Nucleus accumbens (tissue), 56 donors: Measurements from ENCODE around the gene FGD5.
A peak's percentile ranks its signal among the peaks of the same experiment; 100 is the strongest.

Experiments used
- DNase-seq, 56 donors: peaks; one replicate each; lab custom pipeline; 2025; lab: John Stamatoyannopoulos, UW

Gene FGD5

GRCh38 chr3:14789221-14789620 is 29.5 kb upstream of the FGD5 start:
- DNase-seq = no peak

DNA sequence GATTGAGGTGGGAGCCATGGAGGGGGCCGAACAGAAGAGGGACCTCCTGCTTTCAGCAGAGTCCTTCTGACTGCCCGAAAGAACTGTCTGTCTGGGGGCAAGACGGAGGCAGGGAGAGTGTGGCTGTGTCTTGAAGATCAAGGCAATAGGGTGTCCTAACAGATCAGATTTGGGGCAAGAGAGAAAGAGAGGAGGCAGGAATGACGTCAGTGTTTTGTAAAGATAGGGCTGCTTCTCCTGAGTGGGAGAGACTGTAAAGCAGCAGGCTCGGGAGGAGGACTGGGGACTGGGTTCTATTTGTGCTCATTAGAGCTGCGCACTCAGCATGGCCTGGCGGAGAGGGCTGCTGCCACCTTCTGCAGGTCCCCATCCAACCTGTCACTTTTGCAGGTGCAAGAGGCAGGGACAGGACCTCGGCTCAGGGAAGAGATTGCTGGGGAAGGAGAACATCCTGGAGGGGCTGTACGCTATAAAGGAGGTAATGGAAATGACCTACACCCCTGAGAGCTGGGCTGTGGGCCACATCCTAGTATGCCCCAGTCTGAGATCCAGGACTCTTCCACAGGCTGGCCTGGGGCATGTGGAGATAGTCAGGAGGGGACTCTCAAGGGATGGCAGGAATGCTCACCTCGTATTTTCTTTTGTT is 29.0 kb upstream of the FGD5 start:
- DNase-seq = no peak

DNA sequence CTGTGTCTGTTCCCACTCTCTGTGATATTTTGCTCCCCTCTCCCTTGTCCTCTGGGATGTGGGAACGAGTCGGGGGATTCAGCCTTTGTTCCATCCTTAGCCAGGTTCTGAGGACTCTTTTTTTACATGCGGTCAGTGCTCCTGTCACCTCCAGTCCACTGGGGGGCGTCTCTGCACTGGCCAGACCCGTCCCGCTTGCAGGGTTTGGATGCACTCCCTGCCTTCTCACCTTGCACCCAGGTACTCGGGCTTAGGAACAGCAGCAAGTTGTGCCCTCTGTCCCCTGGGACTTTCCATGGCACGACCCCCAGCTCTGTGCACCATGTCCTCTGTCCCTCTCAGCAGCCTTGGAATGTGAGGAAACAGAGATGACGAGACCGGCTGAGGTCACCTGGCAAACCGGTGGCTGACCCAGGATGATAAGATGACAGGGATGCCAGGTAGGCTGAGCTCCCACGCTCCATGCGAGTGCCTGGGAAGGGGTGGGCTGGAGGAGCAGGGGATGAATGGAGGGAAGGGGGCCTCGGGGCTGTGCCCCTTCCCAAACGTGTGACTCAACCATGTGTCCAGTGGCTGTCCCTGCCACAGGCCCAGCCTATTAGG is 27.3 kb upstream of the FGD5 start:
- DNase-seq = peak in 3 of 56 donors; percentile 5 to 8 (median 7)

DNA sequence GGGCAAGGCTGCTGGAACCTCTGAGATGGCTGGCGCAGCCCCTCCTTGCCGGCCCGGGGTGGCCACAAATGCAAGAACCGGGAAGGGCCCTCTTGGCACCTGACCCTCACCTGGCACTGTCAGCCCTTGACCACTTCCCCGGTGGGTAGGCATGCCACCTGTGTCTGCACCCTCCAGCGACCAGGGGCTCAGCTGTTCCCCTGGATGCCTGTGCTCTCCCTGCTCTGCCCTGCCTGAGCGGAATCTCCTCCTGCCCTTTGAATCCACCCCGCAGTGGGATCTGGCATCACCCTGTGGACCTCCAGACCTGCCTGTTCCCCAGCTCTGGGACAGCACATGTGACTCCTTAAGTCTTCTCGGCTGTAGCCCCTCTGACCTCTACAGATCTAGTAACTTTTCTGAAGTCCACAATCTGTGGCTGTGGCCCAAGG is 26.1 kb upstream of the FGD5 start:
- DNase-seq = no peak

DNA sequence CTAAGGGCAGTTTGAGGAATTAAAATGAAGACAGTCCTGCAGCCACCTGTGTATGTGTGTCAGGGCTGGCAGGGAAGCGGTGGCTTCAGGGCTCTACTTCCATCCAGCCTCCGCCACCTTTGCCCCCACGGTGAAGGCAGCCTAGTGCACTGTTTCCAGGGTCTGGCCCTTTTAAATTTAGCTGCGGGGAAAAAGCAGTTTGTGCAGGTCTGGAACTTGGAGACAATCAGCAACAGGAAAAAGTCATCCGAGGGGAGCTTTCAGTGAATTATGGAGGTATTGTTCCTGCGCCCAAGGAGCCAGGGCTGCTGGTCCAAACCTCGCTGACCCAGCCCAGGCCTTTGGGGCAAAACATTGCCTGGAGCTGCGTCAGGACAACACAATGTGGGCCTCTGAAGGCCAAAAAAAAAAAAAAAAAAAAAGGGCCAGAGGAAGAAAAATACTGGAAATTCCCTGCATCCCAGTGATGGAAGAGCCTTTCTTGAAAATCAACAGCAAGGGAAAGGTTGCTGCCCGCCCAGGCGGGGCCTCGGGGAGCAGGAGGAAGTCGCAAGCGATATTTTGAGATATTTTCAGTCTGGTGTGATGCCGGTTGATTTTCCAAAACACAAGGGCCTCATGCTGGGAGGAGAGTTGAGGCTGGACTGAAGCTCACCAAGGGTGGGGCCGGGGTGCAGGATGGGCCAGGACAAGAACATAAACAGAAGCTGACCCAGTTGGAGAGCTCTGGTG is 25.5 kb upstream of the FGD5 start:
- no peak for DNase-seq

GRCh38 chr3:14793858-14794234 is 24.9 kb upstream of the FGD5 start:
- no peak for DNase-seq

GRCh38 chr3:14794435-14794834 is 24.3 kb upstream of the FGD5 start:
- no peak for DNase-seq

DNA sequence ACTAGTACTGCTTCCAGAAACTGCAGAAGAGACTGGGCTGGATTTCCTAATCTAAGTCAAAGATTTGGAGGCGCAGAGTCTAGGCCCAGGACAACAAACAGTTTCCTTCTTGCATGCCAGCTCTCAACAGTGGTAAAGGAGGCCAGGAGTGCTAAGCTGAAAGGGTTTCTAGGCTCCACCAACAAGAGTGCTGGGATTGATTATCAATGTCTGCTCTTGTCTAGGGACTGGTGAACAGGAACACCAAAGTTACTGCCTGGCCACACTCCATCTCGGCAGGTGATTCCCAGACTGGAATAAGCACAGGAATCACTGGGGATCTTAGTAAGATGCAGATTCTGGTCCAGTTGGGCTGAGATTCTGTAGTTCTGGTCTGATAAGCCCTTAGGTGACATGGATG is 22.8 kb upstream of the FGD5 start:
- no peak for DNase-seq

DNA sequence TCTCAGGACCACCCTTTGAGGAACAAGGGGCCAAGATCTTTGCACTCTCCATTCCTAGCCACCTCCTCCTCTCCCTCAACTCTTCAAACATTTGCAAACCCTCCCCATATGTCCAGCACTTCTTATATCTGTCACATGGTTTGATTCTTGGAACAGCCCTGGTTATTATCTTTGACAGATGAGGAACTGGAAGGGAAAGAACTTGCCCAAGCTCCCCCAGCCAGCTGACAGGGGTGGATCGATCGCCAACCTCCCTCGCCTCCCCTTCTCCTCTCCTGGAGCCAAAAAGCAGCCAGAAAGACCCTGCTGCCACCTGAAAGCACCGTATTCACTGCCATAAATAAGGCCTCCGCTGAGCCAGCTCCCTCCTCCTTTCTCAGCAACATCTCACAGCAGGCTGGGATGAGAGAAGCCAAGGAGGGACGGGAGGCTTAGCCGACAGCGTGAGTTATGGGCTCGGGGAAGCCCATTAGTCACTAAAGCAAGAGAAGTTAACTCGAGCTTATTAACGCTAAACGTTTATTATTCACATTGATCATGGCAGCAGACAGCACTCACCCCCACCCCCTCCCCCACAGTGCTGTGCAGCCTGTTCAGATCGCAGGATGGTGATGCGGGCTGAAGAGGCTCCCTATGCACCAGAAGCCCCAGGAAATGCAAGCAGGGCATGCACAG is 22.2 kb upstream of the FGD5 start:
- DNase-seq = no peak

GRCh38 chr3:14797731-14798130 is 21.0 kb upstream of the FGD5 start:
- DNase-seq = no peak

DNA sequence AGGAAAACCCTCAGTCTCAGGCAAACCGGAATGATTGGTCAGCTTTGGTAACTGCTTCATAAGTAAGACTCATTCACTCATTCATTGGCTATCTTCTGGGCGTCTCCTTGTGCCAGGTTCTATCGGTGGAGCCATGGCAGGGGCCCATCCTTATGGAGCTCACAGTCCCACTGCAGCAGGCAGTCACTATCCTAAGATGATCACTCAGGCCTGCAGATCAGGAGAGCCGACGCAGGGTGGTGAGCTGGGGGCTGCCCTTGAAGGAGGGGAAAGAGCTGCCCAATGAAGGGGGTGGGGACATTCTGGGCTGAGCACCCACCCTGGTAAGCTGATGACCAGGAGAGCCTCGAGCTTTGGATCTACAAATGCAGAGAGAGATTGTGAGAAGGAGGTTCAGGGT is 20.5 kb upstream of the FGD5 start:
- DNase-seq = no peak

GRCh38 chr3:14799146-14799545 is 19.6 kb upstream of the FGD5 start:
- no peak for DNase-seq

DNA sequence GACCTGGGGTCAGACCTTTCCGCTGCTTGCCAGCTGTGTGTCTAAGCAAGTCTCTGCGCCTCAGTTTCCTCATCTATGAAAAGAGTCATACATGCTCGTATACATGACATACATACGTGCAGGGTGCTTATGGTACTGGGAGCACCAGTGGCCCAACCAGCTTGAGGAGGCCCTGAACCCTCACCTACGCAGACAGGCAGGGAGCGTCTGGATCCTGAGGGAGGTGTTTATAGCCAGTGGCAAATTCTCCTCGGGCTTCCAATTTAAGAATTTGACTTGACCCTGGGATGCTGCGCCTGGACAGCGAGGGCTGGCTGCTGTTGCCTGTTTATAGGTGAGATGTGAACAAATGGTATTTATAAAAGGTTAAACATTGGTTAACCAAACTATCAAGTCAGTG is 17.7 kb upstream of the FGD5 start:
- DNase-seq = no peak

DNA sequence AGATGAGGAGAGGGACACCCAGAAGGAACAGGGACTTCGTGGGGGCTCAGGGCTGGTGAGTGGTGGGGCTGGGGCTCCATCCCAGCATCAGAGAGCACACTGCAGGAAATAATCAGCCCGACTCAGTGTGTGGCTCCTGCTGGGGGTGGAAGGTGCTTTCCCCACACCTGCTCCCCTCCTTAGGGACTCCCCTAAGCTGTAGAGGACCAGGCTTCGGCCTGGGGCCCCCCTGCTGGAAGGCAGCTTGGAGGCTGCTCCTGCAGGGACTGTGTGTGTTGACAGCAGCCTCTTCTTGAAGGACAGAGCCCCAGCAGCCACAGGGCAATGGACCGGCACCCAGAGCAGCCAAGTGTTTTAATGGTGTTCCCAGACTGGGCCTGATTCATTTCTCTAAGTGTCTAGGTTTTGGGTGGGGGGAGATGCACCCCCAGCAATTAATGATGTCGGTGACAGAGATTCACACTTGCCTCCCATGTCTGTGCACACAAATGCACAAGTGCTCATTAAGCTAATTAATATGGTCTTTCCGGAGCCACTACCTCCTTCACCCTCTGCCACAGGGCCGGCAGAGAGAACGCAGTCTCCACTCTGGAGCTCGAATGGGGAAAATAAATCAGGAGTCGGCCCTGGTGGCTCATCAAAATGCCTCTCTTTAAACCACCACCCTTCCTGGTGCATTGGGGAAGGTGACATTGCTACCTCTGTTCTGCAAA is 16.9 kb upstream of the FGD5 start:
- DNase-seq = no peak

DNA sequence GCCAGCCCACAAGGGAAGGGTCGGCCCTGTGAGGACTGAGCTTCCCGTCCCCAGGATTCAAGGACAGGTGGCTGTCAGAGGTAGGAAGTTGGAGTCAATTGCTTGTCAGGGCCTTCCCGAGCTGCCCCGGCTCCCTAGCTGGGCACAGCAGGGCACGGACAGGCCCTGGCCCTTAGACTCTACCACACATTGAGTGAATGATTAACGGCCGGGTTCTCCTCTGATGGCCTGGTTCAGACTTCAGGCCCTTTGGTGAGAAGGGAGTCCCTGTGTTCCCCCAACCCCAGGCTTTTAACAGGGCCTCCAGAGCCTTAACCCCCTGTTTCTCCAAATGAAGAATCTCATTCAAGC is 16.4 kb upstream of the FGD5 start:
- no peak for DNase-seq

- DNase-seq = no peak
Measured at GRCh38 chr3:14803101-14803980, 15.4 kb upstream of the FGD5 start.

GRCh38 chr3:14803981-14804834 is 14.6 kb upstream of the FGD5 start:
- DNase-seq = no peak

GRCh38 chr3:14804835-14805780 is 13.7 kb upstream of the FGD5 start:
- no peak for DNase-seq
